Measurements from ENCODE around the gene LYPD8.

Gene LYPD8

GRCh38 chr1:248757784-248758195 lies 2.2 kb upstream of the LYPD8 start:
- DNase-seq (ENCODE audit: low spot score), result no peak

- DNase-seq (ENCODE audit: low spot score), result no peak
Measured at GRCh38 chr1:248756636-248757035, 1.1 kb upstream of the LYPD8 start.

GRCh38 chr1:248756151-248756550 lies 592 bp upstream of the LYPD8 start:
- no peak for DNase-seq (ENCODE audit: low spot score)

GRCh38 chr1:248753708-248754280 lies 1.8 kb downstream of the LYPD8 start:
- no peak for DNase-seq (ENCODE audit: low spot score)

- DNase-seq (ENCODE audit: low spot score), result no peak
Measured at GRCh38 chr1:248753029-248753594, 2.4 kb downstream of the LYPD8 start.

GRCh38 chr1:248752161-248753028 lies 3.2 kb downstream of the LYPD8 start:
- no peak for DNase-seq (ENCODE audit: low spot score)

- DNase-seq (ENCODE audit: low spot score), result no peak
Measured at GRCh38 chr1:248751635-248752034, 3.9 kb downstream of the LYPD8 start.

- DNase-seq (ENCODE audit: low spot score), result no peak
Measured at GRCh38 chr1:248751142-248751541, 4.4 kb downstream of the LYPD8 start.

- DNase-seq (ENCODE audit: low spot score), result no peak
Measured at GRCh38 chr1:248750496-248750895, 5.1 kb downstream of the LYPD8 start.

GRCh38 chr1:248748211-248748610 lies 7.3 kb downstream of the LYPD8 start:
- DNase-seq (ENCODE audit: low spot score), result peak; percentile 8

GRCh38 chr1:248740876-248741275 lies 14.7 kb downstream of the LYPD8 start:
- no peak for DNase-seq (ENCODE audit: low spot score)

- DNase-seq (ENCODE audit: low spot score), result no peak
Measured at GRCh38 chr1:248739572-248740205, 15.9 kb downstream of the LYPD8 start.

- DNase-seq (ENCODE audit: low spot score), result no peak
Measured at GRCh38 chr1:248737457-248737856, 18.1 kb downstream of the LYPD8 start.

GRCh38 chr1:248736977-248737376 lies 18.6 kb downstream of the LYPD8 start:
- no peak for DNase-seq (ENCODE audit: low spot score)

GRCh38 chr1:248733566-248733965 lies 22.0 kb downstream of the LYPD8 start:
- no peak for DNase-seq (ENCODE audit: low spot score)

- DNase-seq (ENCODE audit: low spot score), result no peak
Measured at GRCh38 chr1:248730507-248731335, 24.8 kb downstream of the LYPD8 start.

- no peak for DNase-seq (ENCODE audit: low spot score)
Measured at GRCh38 chr1:248714248-248714647, 41.3 kb downstream of the LYPD8 start.

- DNase-seq (ENCODE audit: low spot score), result no peak
Measured at GRCh38 chr1:248710305-248710900, 45.2 kb downstream of the LYPD8 start.

- no peak for DNase-seq (ENCODE audit: low spot score)
Measured at GRCh38 chr1:248704606-248705005, 51.0 kb downstream of the LYPD8 start.

GRCh38 chr1:248703674-248704073 lies 51.9 kb downstream of the LYPD8 start:
- DNase-seq (ENCODE audit: low spot score), result no peak

GRCh38 chr1:248702714-248703113 lies 52.8 kb downstream of the LYPD8 start, which contains the start of gene OR14I1:
OR14I1 (minus strand) TSS chr1:248702766.
- DNase-seq (ENCODE audit: low spot score), result no peak
